Hepatocyte (in vitro differentiated cells): ENCODE data around the gene PARP12. TPM values are rescaled to one million over a fixed set of nuclear protein-coding genes. Genes with fewer than 3 reads are reported as not detected.
"Not testable (repeated sequence)": the region's sequence is repeated elsewhere in the genome, so short reads cannot be mapped to it uniquely, and the experiment has no call there.

Source experiments
- DNase-seq: peaks from one replicate; pipeline ENCODE4 v3.0.0-alpha.2; 2016; ENCODE audit warnings: low spot score
- H2AFZ ChIP-seq: fragments of 200-600 bp; sonication (generic); 2 replicates; pipeline ENCODE4 v1.6.0; 2016; ENCODE audit warnings: antibody characterized with exemption, mild to moderate bottlenecking
- H3K27ac ChIP-seq: fragments of 200-600 bp; sonication (generic); 2 replicates; pipeline ENCODE4 v1.5.1; 2016; ENCODE audit warnings: mild to moderate bottlenecking
- H3K27me3 ChIP-seq: fragments of 200-600 bp; sonication (generic); 2 replicates; pipeline ENCODE4 v1.6.1; 2016
- H3K36me3 ChIP-seq: fragments of 200-600 bp; sonication (generic); replicated peaks from 2 replicates; pipeline ENCODE4 v1.5.1; 2016; ENCODE audit warnings: low read depth; ENCODE audit not compliant: insufficient read depth
- H3K4me1 ChIP-seq: fragments of 200-600 bp; sonication (generic); 2 replicates; pipeline ENCODE4 v1.5.1; 2016; ENCODE audit warnings: mild to moderate bottlenecking, moderate library complexity; ENCODE audit not compliant: insufficient read depth
- H3K4me2 ChIP-seq: fragments of 200-600 bp; sonication (generic); 2 replicates; pipeline ENCODE4 v1.6.0; 2016
- H3K4me3 ChIP-seq: fragments of 200-600 bp; sonication (generic); 2 replicates; pipeline ENCODE4 v1.5.1; 2016; ENCODE audit warnings: mild to moderate bottlenecking
- H3K79me2 ChIP-seq: fragments of 200-600 bp; sonication (generic); 2 replicates; pipeline ENCODE4 v1.6.0; 2017; ENCODE audit warnings: mild to moderate bottlenecking
- H3K9me2 ChIP-seq: fragments of 200-600 bp; sonication (generic); replicated peaks from 2 replicates; pipeline ENCODE4 v1.6.0; 2017; ENCODE audit warnings: mild to moderate bottlenecking; ENCODE audit not compliant: insufficient read depth
- H3K9me3 ChIP-seq: fragments of 200-600 bp; sonication (generic); 2 replicates; pipeline ENCODE4 v1.5.1; 2016; ENCODE audit warnings: low read depth, mild to moderate bottlenecking
- H4K20me1 ChIP-seq: fragments of 200-600 bp; sonication (generic); 2 replicates; pipeline ENCODE4 v1.6.0; 2016; ENCODE audit warnings: mild to moderate bottlenecking; ENCODE audit not compliant: insufficient read depth, poor library complexity, severe bottlenecking
- EZH2 ChIP-seq: fragments of 200-600 bp; sonication (generic); IDR thresholded peaks from 2 replicates; pipeline ENCODE4 v1.6.1; 2016; ENCODE audit warnings: antibody characterized with exemption, mild to moderate bottlenecking, borderline replicate concordance
- EZH2phosphoT487 ChIP-seq: fragments of 200-600 bp; sonication (generic); IDR thresholded peaks from one replicate; pipeline ENCODE4 v1.6.1; 2018; ENCODE audit warnings: antibody characterized with exemption, mild to moderate bottlenecking, low read depth, moderate library complexity; ENCODE audit not compliant: unreplicated experiment, severe bottlenecking
- WGBS: methylation state at CpG from one replicate; pipeline ENCODE4 v1.1.6; 2016; ENCODE audit warnings: low lambda C conversion rate; ENCODE audit errors: missing lambda C conversion rate; 5-methylcytosine and 5-hydroxymethylcytosine counted together
- polyA plus RNA-seq: library from polyadenylated mRNA; unstranded; fragments of >200 nt; fragmentation: Nextera tagmentation; extraction: Ambion mirVana; gene quantifications from 2 replicates; pipeline ENCODE4 v1.2.1, GENCODE V29; 2016
- total RNA-seq: library from RNA; depleted of rRNA; stranded (reverse); fragments of >200 nt; gene quantifications from 2 replicates; pipeline ENCODE4 v1.2.3, GENCODE V29; 2014
- TF ChIP-seq, protein P1 (sequence below): fragments of 200-600 bp; sonication (generic); IDR thresholded peaks from 2 replicates; pipeline ENCODE4 v1.5.1; 2016; ENCODE audit warnings: antibody characterized with exemption, mild to moderate bottlenecking; ENCODE audit not compliant: poor library complexity

Gene PARP12, protein sequence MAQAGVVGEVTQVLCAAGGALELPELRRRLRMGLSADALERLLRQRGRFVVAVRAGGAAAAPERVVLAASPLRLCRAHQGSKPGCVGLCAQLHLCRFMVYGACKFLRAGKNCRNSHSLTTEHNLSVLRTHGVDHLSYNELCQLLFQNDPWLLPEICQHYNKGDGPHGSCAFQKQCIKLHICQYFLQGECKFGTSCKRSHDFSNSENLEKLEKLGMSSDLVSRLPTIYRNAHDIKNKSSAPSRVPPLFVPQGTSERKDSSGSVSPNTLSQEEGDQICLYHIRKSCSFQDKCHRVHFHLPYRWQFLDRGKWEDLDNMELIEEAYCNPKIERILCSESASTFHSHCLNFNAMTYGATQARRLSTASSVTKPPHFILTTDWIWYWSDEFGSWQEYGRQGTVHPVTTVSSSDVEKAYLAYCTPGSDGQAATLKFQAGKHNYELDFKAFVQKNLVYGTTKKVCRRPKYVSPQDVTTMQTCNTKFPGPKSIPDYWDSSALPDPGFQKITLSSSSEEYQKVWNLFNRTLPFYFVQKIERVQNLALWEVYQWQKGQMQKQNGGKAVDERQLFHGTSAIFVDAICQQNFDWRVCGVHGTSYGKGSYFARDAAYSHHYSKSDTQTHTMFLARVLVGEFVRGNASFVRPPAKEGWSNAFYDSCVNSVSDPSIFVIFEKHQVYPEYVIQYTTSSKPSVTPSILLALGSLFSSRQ
- total RNA-seq (13.8 and 14.0 TPM in 2 replicates), polyA plus RNA-seq (8.9 and 11.2 TPM in 2 replicates)

DNA sequence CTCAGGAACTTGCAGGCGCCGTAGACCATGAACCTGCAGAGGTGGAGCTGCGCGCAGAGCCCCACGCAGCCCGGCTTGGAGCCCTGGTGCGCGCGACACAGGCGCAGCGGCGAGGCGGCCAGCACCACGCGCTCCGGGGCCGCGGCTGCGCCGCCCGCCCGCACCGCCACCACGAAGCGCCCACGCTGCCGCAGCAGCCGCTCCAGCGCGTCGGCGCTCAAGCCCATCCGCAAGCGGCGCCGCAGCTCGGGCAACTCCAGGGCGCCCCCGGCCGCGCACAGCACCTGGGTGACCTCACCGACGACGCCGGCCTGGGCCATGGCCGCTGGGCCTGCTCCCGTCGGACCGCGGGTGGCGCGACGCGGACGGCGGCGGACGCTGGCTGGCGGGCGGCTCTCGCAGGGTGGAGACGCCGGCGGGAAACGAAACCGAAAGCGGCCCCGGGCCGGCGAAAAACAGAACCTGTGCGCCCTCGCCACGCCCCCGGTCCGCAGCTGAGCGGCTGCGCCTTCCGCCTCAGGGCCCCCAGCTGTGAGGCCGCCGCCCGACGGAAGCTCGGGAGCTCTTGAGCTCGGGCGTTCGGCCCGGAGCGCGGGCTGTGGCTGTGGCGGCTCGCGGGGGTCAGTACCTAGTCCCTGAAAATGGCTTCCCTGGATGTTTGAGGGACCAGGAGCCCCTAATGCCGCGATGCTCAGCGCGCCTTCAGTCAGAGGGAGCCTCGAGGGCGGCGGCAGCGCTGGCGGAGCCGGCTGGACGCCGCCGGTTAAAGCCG, at the start of gene PARP12:
PARP12 (minus strand) TSS at position 424 of the 772 bp plus-strand sequence; CDS start at position 320, 104 bp downstream.
- no peaks in the 10 kb centered on the region for H3K36me3 ChIP-seq
- peaks cover 25% of the 10 kb centered on the region for H3K4me1 ChIP-seq
- H3K79me2 ChIP-seq = peaks cover 20% of the 10 kb centered on the region
- H3K27me3 ChIP-seq = no peaks in the 10 kb centered on the region
- H3K9me2 ChIP-seq = no peaks in the 10 kb centered on the region
- H3K27ac ChIP-seq = peak within 1 kb of the TSS; percentile 97
- peak within 1 kb of the TSS; percentile 88 for H2AFZ ChIP-seq
- WGBS = 2% methylated on average over 71 of the region's 106 CpGs
- peak; percentile 92 for DNase-seq
- peak within 1 kb of the TSS; percentile 79 for H3K4me3 ChIP-seq
- TF ChIP-seq EZH2phosphoT487 = no peak
- no peak for TF ChIP-seq EZH2
- TF ChIP-seq, protein P1, sequence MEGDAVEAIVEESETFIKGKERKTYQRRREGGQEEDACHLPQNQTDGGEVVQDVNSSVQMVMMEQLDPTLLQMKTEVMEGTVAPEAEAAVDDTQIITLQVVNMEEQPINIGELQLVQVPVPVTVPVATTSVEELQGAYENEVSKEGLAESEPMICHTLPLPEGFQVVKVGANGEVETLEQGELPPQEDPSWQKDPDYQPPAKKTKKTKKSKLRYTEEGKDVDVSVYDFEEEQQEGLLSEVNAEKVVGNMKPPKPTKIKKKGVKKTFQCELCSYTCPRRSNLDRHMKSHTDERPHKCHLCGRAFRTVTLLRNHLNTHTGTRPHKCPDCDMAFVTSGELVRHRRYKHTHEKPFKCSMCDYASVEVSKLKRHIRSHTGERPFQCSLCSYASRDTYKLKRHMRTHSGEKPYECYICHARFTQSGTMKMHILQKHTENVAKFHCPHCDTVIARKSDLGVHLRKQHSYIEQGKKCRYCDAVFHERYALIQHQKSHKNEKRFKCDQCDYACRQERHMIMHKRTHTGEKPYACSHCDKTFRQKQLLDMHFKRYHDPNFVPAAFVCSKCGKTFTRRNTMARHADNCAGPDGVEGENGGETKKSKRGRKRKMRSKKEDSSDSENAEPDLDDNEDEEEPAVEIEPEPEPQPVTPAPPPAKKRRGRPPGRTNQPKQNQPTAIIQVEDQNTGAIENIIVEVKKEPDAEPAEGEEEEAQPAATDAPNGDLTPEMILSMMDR = no peak
- no peaks in the 10 kb centered on the region for H3K9me3 ChIP-seq
- H3K4me2 ChIP-seq = peak within 1 kb of the TSS; percentile 97
- no peaks in the 10 kb centered on the region for H4K20me1 ChIP-seq

DNA sequence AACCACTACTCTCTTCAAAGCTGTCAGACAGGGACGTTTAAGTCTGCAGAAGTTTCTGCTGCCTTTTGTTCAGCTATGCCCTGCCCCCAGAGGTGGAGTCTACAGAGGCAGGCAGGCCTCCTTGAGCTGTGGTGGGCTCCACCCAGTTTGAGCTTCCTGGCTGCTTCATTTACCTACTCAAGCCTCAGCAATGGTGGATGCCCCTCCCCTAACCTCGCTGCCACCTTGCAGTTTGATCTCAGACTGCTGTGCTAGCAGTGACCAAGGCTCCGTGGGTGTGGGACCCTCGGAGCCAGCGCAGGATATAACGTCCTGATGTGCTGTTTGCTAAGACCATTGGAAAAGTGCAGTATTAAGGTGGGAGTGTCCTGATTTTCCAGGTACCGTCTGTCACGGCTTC, 46.0 kb upstream of the PARP12 start:
- not testable (repeated sequence) for DNase-seq, H3K27ac ChIP-seq, H3K9me2 ChIP-seq, H3K27me3 ChIP-seq, H2AFZ ChIP-seq, H3K79me2 ChIP-seq, H4K20me1 ChIP-seq, H3K4me3 ChIP-seq, H3K4me2 ChIP-seq, H3K9me3 ChIP-seq, H3K36me3 ChIP-seq, H3K4me1 ChIP-seq
- WGBS = 96% methylated on average over 8 of the region's 8 CpGs

DNA sequence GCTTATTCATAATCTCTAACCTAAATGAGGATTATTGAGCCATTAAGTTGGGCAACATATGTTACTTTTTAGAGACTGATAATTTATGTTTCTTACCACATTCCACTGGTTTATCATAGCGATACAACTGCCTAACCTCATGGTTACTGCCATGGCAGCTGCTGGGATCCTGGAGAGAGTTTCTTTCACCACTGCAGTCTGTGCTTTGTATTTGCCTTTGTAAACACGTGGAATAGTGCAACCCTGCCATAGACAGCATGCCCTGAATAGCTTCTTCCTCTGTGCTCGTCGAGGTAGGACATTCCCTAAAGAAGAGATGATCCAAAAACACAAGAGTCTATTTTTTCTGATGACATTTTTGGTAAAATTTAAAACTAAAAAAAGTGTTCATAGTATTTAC, 33.7 kb upstream of the PARP12 start:
- H3K27me3 ChIP-seq = no peaks in the 10 kb centered on the region
- H3K9me2 ChIP-seq = no peaks in the 10 kb centered on the region
- no peaks in the 10 kb centered on the region for H4K20me1 ChIP-seq
- TF ChIP-seq EZH2 (no peak), EZH2phosphoT487 (no peak)
- TF ChIP-seq, protein P1 = no peak
- no peak overlapping the region for H3K4me3 ChIP-seq
- H3K79me2 ChIP-seq = no peaks in the 10 kb centered on the region
- no peak for DNase-seq
- no peaks in the 10 kb centered on the region for H3K36me3 ChIP-seq
- no peaks in the 10 kb centered on the region for H3K4me1 ChIP-seq
- 88% methylated on average over 4 of the region's 4 CpGs for WGBS
- H2AFZ ChIP-seq = no peak overlapping the region
- H3K9me3 ChIP-seq = no peaks in the 10 kb centered on the region
- H3K4me2 ChIP-seq = no peak overlapping the region
- H3K27ac ChIP-seq = no peak overlapping the region
